Heart left ventricle (tissue), 13 donors: Measurements from ENCODE around the gene HMSD.

ENCODE experiments used
- POLR2A ChIP-seq, 2 donors: fragments of 450-650 bp; IDR thresholded peaks; one replicate each; pipeline ENCODE4 v1.6.1; 2017; ENCODE audit warnings: antibody characterized with exemption in 2 of 2, mild to moderate bottlenecking in 2 of 2, moderate library complexity in 2 of 2
- TF ChIP-seq, protein P1 (sequence below), 12 donors: fragments of 200-600 bp; sonication (generic) in 4 of 12; IDR thresholded peaks; one replicate each; pipeline versions ENCODE4 v1.5.0 to v1.8.0; 2018 to 2022; ENCODE audit warnings: antibody characterized with exemption in 12 of 12, mild to moderate bottlenecking in 5 of 12
- donor health status: ischemic (EF 13 %, LVEDD 7.1; RV severe dilation, severe dysfunction).
- donor health status: DM: no; HTN: yes; CAD: no.
- donor health status: DM: no; HTN: no; CAD: no.
- donor health status: ischemic (EF 25% LVEDD 6.9; RV normal size, moderate dysfunction).
- donor health status: ischemic (EF 25% LVEDD 5.7; RV mildly dilated, moderate dysfunction).
- donor health status: ischemic (EF 35%, LVEDD 5.7; RV mildly dilated, moderate dysfunction).
- donor health status: nonischemic (EF 11% LVEDD 7.7; RV severe dilation, severe dysfunction).
- donor health status: DM: yes; HTN: yes; CAD: no.
- donor health status: PGD.
- donor health status: ischemic (EF 29% LVEDD 5.4; RV normal size, mild dysfunction).
- donor health status: nonischemic (EF 23%, LVEDD 6.1; RV moderate dilation, normal function).

DNA sequence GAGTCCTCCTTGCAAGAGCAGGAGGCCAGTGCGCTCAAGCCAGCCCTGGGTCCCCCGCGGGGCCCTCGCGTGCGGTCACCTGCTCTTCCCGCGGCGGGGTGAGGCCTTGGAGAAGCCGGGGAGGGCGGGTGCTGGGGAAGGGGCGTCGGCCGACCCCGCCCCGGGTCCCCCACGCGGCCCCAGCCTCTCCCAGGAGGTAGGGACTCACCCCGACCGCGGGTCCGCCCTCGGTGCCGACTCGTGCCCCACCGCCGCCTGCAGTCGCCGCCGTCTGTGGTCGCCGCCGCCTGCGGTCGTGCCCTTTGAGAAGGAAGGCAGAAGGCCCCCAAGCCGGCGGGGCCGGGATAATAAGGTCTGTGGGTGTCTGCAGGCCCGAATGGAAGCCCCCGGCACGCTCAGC lies 53.5 kb downstream of the HMSD start:
- TF ChIP-seq, protein P1, sequence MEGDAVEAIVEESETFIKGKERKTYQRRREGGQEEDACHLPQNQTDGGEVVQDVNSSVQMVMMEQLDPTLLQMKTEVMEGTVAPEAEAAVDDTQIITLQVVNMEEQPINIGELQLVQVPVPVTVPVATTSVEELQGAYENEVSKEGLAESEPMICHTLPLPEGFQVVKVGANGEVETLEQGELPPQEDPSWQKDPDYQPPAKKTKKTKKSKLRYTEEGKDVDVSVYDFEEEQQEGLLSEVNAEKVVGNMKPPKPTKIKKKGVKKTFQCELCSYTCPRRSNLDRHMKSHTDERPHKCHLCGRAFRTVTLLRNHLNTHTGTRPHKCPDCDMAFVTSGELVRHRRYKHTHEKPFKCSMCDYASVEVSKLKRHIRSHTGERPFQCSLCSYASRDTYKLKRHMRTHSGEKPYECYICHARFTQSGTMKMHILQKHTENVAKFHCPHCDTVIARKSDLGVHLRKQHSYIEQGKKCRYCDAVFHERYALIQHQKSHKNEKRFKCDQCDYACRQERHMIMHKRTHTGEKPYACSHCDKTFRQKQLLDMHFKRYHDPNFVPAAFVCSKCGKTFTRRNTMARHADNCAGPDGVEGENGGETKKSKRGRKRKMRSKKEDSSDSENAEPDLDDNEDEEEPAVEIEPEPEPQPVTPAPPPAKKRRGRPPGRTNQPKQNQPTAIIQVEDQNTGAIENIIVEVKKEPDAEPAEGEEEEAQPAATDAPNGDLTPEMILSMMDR (IDR thresholded peaks at IDR 0.05) = no peak
- TF ChIP-seq POLR2A (IDR thresholded peaks at IDR 0.05) = no peak
